Stimulated activated CD4-positive, alpha-beta T cell treated with anti-CD3 and anti-CD28 coated beads, Interleukin-15, amount 100 ng/mL, for 48 hours (primary cell): ENCODE results near the gene PHACTR1.
"Not testable (repeated sequence)": the region's sequence is repeated elsewhere in the genome, so short reads cannot be mapped to it uniquely, and the experiment has no call there.

Source experiments
- DNase-seq, 2 donors: peaks; one replicate each; pipeline ENCODE4 v3.0.0-alpha.2; 2020; ENCODE audit warnings: low read depth in 2 of 2

PHACTR1 gene

GRCh38 chr6:13238017-13238416 lies 521.5 kb downstream of the PHACTR1 start:
- no peak for DNase-seq

- no peak for DNase-seq
These were observed 522.2 kb downstream of the PHACTR1 start for GRCh38 chr6:13238640-13239216.

DNA sequence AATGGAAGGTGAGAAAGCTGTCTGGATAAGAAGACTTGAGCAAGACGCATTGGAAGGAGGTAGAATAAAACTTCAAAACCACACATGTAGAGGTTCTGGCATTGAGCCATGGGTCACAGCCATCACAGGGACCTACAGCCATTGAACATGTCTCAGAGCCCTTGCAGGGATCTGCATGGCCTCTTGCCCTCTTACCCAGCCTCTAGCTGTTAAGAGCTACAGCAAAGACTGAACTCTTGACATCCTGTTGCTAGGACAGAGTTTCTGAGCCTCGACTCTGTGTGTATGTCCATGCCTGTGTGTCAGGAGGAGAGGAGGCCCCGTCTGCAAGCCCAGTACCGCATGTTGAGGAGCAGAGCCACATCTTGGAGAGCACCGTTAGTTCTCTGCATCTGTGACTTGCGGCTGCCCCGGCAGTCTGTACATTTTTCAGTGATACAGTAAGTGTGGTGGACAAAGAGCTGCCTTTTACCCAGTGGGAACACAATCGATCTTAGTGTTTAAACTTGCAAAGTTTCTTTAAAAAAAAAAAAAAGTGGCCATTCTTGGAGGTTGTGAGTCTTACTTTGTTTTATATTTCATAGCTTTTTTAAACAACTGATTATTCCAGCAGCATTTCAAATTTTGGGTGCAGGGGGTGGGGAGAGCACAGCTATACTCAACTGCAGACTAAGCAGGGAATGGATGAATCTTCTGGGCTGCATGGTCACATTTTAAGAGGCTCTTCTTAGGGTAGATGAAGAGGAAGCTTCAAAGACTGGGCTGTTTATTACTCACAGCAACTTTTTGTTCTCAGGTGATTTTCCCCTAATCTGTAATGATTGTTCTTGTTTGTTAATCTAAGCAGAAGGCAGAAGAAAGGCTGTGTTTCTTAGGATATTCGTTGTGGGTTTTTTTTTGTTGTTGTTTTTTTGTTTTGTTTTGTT lies 523.2 kb downstream of the PHACTR1 start:
- no peak for DNase-seq

- DNase-seq, result no peak
These were observed 524.8 kb downstream of the PHACTR1 start for GRCh38 chr6:13241364-13241763.

GRCh38 chr6:13242178-13242577 lies 525.6 kb downstream of the PHACTR1 start:
- no peak for DNase-seq

GRCh38 chr6:13242590-13242989 lies 526.0 kb downstream of the PHACTR1 start:
- no peak for DNase-seq

DNA sequence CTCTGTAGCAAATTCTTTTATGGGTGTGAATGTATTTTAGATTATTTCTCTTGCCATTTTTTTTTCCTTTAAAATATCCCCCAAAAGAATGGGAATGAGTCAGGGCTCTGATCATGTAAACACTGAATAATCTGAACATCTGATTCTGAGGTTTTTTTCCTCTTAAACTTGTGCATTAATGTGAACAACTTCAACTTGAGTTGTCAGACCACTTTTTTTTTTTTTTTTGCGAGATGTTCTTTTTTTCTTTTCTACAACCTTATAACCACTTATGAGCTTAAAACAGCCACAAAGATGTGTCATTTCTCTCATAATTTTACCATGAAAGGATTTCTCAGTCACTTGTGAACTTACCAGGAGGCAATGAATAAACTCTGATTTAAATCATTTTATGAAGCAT lies 526.5 kb downstream of the PHACTR1 start:
- no peak for DNase-seq

GRCh38 chr6:13243745-13244144 lies 527.2 kb downstream of the PHACTR1 start:
- not testable (repeated sequence) for DNase-seq

DNA sequence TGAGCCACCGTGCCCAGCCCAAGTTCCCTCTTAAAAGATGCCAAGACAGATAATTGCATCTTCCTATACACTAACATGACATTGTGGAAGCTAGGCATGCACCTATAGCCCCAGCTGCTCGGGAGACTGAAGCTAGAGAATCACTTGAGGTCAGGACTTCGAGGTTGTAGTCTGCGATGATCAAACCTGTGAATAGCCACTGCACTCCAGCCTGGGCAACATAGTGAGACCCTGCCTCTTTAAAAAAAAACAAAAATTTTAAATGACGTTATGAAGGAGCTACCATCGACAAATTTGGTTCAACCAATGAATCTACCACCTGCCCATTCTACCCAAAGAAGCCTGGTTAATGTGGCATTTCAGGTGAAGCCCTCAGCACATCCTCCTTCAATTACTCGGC lies 531.1 kb downstream of the PHACTR1 start:
- DNase-seq, result no peak

DNA sequence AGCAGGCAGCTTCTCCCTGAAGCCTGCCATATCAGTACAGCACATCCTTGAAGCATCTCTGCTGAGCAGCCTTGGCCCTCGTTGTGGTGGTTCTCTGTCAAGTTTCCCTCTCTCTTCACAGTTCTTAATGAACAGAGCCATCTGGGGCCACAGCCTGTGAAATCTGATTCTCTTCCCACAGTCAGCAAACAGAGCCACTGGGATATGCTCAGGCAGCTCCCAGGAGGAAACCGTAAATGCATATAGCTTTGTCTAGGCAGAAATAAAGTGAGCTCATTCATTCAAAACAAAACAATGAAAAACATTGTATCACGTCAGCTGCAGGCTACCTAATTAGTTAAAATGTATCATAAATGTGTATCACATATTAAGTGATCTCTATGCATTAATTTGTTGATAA lies 531.5 kb downstream of the PHACTR1 start:
- DNase-seq, result no peak

DNA sequence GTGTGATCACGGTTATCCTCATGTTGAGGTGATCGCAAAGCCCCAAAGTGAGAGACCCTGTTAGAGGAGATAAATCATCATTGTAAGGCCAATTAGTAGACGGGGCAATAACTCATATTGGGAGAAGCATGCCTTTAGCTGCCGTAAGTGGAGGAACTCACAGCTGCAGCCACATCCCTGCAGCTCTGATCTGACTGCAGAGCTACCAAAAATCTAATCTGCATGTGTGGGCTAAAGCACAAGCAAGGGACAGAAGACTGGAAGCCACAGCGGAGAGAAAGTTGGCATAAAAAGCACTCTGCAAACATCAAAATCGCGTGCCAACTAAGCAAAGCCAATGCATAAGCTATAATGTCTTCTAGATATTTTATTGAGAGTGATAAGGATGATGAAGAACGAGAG lies 532.0 kb downstream of the PHACTR1 start:
- DNase-seq, result no peak

- no peak for DNase-seq
These were observed 532.4 kb downstream of the PHACTR1 start for GRCh38 chr6:13248994-13249393.

DNA sequence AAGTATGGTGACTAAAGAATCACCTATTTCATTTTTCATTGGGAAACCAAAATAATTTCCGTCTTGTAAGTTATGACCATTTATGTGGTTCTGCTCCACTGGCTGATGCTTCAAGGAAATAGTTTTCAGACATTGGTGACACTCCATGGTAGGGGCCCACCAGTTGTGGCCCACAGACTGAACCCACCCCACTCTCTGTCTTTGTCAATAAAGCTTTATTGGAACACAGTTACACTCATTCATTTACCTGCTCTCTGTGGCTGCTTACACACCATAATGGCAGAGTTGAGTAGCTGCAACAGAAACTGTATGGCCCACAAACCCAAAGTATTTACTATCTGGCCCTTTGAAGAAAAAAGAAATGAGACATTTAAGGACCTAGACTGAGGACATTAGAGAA lies 533.2 kb downstream of the PHACTR1 start:
- DNase-seq, result no peak

DNA sequence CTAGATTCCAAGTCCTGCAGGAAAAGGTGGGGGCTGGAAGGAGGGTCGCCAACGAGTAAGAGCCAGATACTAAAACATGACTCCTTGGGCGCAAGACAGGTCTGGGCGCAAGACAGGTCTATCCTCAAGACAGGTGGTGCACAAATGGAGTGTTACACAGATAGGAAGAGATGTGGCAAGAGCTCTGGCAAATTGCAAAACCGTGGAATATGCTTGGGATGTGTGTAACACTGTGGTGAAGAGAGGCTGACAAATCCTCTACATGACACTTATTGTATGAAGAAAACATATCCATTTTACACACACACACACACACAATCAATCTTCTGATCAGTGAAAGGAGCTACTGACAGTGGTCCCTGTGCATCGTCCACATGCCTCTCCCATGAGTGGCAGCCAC lies 534.1 kb downstream of the PHACTR1 start:
- DNase-seq, result no peak

DNA sequence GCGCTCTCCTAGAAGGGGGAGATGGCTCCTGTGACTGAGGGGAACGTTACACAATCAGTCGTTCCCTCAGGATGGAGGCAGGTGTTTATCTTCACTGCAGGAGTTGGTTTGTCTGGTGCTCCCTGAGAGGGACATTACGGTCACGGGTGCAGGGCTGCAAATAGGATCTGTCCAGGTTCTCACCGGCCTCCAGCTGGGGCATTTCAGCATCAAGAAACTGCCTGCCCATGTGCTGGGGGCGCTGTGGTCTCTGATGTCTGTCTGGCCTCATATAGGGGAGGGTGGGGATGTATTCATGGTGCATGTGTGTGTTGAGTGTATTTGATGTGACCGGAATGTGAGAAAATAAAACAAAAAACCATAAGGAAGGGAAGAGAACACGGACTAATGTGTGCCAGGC lies 534.7 kb downstream of the PHACTR1 start:
- no peak for DNase-seq

- DNase-seq, result no peak
These were observed 536.2 kb downstream of the PHACTR1 start for GRCh38 chr6:13252790-13253189.

- no peak for DNase-seq
These were observed 536.7 kb downstream of the PHACTR1 start for GRCh38 chr6:13253272-13253671.

- no peak for DNase-seq
These were observed 539.9 kb downstream of the PHACTR1 start for GRCh38 chr6:13256266-13257001.

DNA sequence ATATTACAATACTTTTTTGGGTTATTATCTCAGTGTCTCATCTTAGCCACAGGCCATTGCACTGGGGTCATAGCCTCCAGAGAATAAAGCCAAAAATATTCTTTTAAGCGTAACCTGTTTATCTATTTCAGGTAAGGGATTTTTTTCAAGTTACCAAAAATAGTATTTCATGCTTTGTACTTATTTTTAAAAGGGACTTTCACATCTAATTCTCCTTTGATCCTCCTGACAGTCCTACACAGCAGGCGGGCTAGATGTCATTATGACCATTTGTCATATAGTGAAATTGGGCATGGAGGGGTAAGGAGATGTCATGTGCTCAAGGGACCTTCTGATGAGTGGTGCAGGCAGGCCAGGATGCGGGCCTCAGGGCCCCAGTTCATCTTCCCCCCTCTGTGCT lies 542.8 kb downstream of the PHACTR1 start:
- no peak for DNase-seq

GRCh38 chr6:13260101-13260598 lies 543.6 kb downstream of the PHACTR1 start:
- no peak for DNase-seq

DNA sequence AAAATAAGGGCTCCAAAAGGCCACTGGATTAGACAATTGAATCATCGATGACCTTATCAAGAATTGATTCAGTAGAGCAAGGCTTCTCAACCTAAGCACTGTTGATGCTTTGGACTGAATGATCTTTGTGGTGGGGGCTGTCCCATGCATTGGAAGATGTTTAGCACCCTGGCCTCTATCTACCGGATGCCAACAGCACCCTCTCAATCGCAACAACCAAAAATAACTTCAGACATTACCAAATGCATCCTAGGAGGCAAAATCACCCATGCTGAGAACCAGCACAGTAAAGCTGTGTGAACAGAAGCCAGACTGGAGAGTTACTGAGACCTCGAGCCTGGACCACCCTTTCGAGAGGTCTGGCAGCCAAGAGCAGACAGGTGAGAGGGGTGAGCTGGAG lies 544.3 kb downstream of the PHACTR1 start:
- DNase-seq, result no peak

GRCh38 chr6:13261464-13261994 lies 545.0 kb downstream of the PHACTR1 start:
- DNase-seq, result no peak
